Adrenal gland (tissue), 12 donors: ENCODE results near the gene RBM8A. TPM values are rescaled to one million over a fixed set of nuclear protein-coding genes. Genes with fewer than 3 reads are reported as not detected.

Source experiments
- DNase-seq, 7 donors: peaks; one replicate each; pipeline ENCODE4 v3.0.0-alpha.2; 2019 to 2020
- H3K27ac ChIP-seq, 5 donors: fragments of 200-600 bp; sonication (generic) in 4 of 5; 1 replicate in 3 of 5; 2 replicates in 2 of 5; pipeline versions ENCODE4 v1.5.1 to v1.8.0; 2016 to 2020; ENCODE audit warnings: mild to moderate bottlenecking in 1 of 5
- H3K27me3 ChIP-seq: fragments of 200-600 bp; 2 replicates; pipeline ENCODE4 v1.8.0; 2021
- H3K36me3 ChIP-seq, 2 donors: fragments of 200-600 bp; replicated peaks in 1 of 2; 1 replicate in 1 of 2; 2 replicates in 1 of 2; pipeline versions ENCODE4 v1.5.1 to v1.8.0; 2018 to 2022
- H3K4me1 ChIP-seq, 2 donors: fragments of 200-600 bp; replicated peaks in 1 of 2; 1 replicate in 1 of 2; 2 replicates in 1 of 2; pipeline versions ENCODE4 v1.5.1 to v1.8.0; 2018 to 2021
- H3K4me3 ChIP-seq, 4 donors: fragments of 200-600 bp; sonication (generic) in 3 of 4; one replicate each; pipeline ENCODE4 v1.5.1; 2016 to 2018
- H3K9me3 ChIP-seq, 3 donors: fragments of 200-600 bp; sonication (generic) in 1 of 3; replicated peaks in 1 of 3; 1 replicate in 2 of 3; 2 replicates in 1 of 3; pipeline versions ENCODE4 v1.5.1 to v1.8.0; 2016 to 2021
- CTCF ChIP-seq, 6 experiments: fragments of 450-650 bp in 4 of 6; fragments of 200-600 bp in 2 of 6; sonication (generic) in 1 of 6; IDR thresholded peaks; 1 replicate in 5 of 6; 2 replicates in 1 of 6; pipeline versions ENCODE4 v1.5.1 to v1.8.0; 2016 to 2021; ENCODE audit warnings: antibody characterized with exemption in 6 of 6, mild to moderate bottlenecking in 2 of 6, moderate library complexity in 1 of 6
- POLR2A ChIP-seq, 2 donors: fragments of 450-650 bp; IDR thresholded peaks; one replicate each; pipeline ENCODE4 v1.6.1; 2017; ENCODE audit warnings: antibody characterized with exemption in 2 of 2, mild to moderate bottlenecking in 2 of 2, moderate library complexity in 1 of 2
- WGBS, 4 donors: extraction: QIAGEN DNeasy Blood & Tissue Kit in 2 of 4; methylation state at CpG; one replicate each; pipeline versions ENCODE4 v1.1.5 to v1.1.7; 2013 to 2017; 5-methylcytosine and 5-hydroxymethylcytosine counted together
- intact Hi-C, 2 donors: fragments of 100-400 bp; cut with DNase I; formaldehyde crosslinking; loops; one replicate each; pipeline versions ENCODE4 v1.14.1 to v1.15.0; 2022 to 2023
- polyA plus RNA-seq, 3 donors: library from polyadenylated mRNA; stranded (reverse); fragments of 200-250 nt in 2 of 3; fragments of 350-450 nt in 1 of 3; fragmentation: Illumina TruSeq in 1 of 3; extraction: RNeasy Lipid Tissue Mini Kit (QIAGEN cat#74804) in 1 of 3; gene quantifications; one replicate each; pipeline ENCODE4 v1.2.3, GENCODE V29; 2013 to 2014
- total RNA-seq, 9 donors: library from RNA; depleted of rRNA in 4 of 9; stranded (reverse); fragments of >200 nt in 4 of 9; fragments of 120-200 nt in 1 of 9; fragmentation: NEBNext Ultra II Directional in 1 of 9; extraction: Animal tissue kit (Norgen Biotek cat#: 25700) in 1 of 9; gene quantifications; one replicate each; pipeline versions ENCODE4 v1.1.0 to v1.2.4, GENCODE V29; 2013 to 2023
- donor health status: healthy with polysubstance abuse.
- donor health status: Bipolar disorder and iron deficiency.
- donor health status: DM: yes; HTN: yes; CAD: no.
- donor health status: DM: no; HTN: no; CAD: no.
- donor health status: DM: no; HTN: no; CAD: no.
- donor health status: DM: yes; HTN: yes; CAD: no.

The RBM8A gene
- total and polyA plus RNA-seq, 12 donors, result 61.5 to 223 (median 111) TPM

GRCh38 chr1:145946477-145946986 is 19.2 kb upstream of the RBM8A start:
- peaks cover 0 to 27% of the 10 kb centered on the region in 2 donors for H3K36me3 ChIP-seq
- TF ChIP-seq CTCF (IDR thresholded peaks at IDR 0.05) (no peak), POLR2A (IDR thresholded peaks at IDR 0.05) (no peak)
- intact Hi-C loops, result no loop called here
- no peaks in the 10 kb centered on the region for H3K9me3 ChIP-seq
- no peaks in the 10 kb centered on the region for H3K27me3 ChIP-seq
- 79 to 95% (median 83%) methylated on average over 4 of the region's 4 CpGs for WGBS, 4 donors
- no peak for DNase-seq
- no peak overlapping the region for H3K4me3 ChIP-seq
- no peak overlapping the region for H3K27ac ChIP-seq
- peaks cover 0 to 7% of the 10 kb centered on the region in 2 donors for H3K4me1 ChIP-seq

GRCh38 chr1:145944532-145944931 is 17.2 kb upstream of the RBM8A start:
- Histone ChIP-seq H3K36me3 (peaks cover 0 to 35% of the 10 kb centered on the region in 2 donors), H3K4me1 (peaks cover 0 to 5% of the 10 kb centered on the region in 2 donors), H3K27me3 (no peaks in the 10 kb centered on the region), H3K27ac (no peak overlapping the region), H3K4me3 (no peak overlapping the region), H3K9me3 (no peaks in the 10 kb centered on the region)
- WGBS, 4 donors, result 85 to 100% (median 96%) methylated on average over 3 of the region's 3 CpGs
- intact Hi-C loops, result no loop called here
- DNase-seq, result no peak
- TF ChIP-seq CTCF (IDR thresholded peaks at IDR 0.05) (no peak), POLR2A (IDR thresholded peaks at IDR 0.05) (no peak)

- Histone ChIP-seq H3K9me3 (no peaks in the 10 kb centered on the region), H3K27me3 (no peaks in the 10 kb centered on the region), H3K4me3 (no peak overlapping the region), H3K4me1 (no peaks in the 10 kb centered on the region), H3K36me3 (peaks cover 0 to 37% of the 10 kb centered on the region in 2 donors), H3K27ac (no peak overlapping the region)
- DNase-seq, result no peak
- WGBS, 4 donors, result 89 to 92% (median 90%) methylated on average over 6 of the region's 6 CpGs
- TF ChIP-seq CTCF (IDR thresholded peaks at IDR 0.05) (no peak), POLR2A (IDR thresholded peaks at IDR 0.05) (no peak)
- intact Hi-C loops, result no loop called here
Observed at GRCh38 chr1:145942871-145943270, 15.6 kb upstream of the RBM8A start.

- Histone ChIP-seq H3K27me3 (no peaks in the 10 kb centered on the region), H3K4me3 (no peak overlapping the region), H3K27ac (no peak overlapping the region), H3K36me3 (peaks cover 0 to 40% of the 10 kb centered on the region in 2 donors), H3K9me3 (no peaks in the 10 kb centered on the region), H3K4me1 (no peaks in the 10 kb centered on the region)
- intact Hi-C loops, result no loop called here
- WGBS, 4 donors, result 85 to 95% (median 89%) methylated on average over 4 of the region's 4 CpGs
- no peak for TF ChIP-seq POLR2A (IDR thresholded peaks at IDR 0.05)
- TF ChIP-seq CTCF (IDR thresholded peaks at IDR 0.05), result no peak
- DNase-seq, result no peak
Observed at GRCh38 chr1:145942405-145942804, 15.1 kb upstream of the RBM8A start.
